ENCODE results near the gene CASTOR1.
A peak's percentile ranks its signal among the peaks of the same experiment; 100 is the strongest.

The CASTOR1 gene

GRCh38 chr22:30262112-30262511, 27.2 kb downstream of the CASTOR1 start:
- no peak for DNase-seq

- no peak for DNase-seq
These were observed 28.2 kb downstream of the CASTOR1 start for GRCh38 chr22:30261134-30261533.

- no peak for DNase-seq
These were observed 28.6 kb downstream of the CASTOR1 start for GRCh38 chr22:30260682-30261081.

GRCh38 chr22:30260276-30260675, 29.0 kb downstream of the CASTOR1 start:
- no peak for DNase-seq

- DNase-seq: no peak
These were observed 35.0 kb downstream of the CASTOR1 start for GRCh38 chr22:30254314-30254713.

- DNase-seq: peak; percentile 83
These were observed 36.0 kb downstream of the CASTOR1 start for GRCh38 chr22:30253205-30253852.

- DNase-seq: no peak
These were observed 36.7 kb downstream of the CASTOR1 start for GRCh38 chr22:30252411-30253204.

- DNase-seq: no peak
These were observed 37.6 kb downstream of the CASTOR1 start for GRCh38 chr22:30251711-30252110.

GRCh38 chr22:30250661-30251267, 38.5 kb downstream of the CASTOR1 start:
- no peak for DNase-seq

- no peak for DNase-seq
These were observed 39.2 kb downstream of the CASTOR1 start for GRCh38 chr22:30250039-30250565.

GRCh38 chr22:30249049-30250038, 40.0 kb downstream of the CASTOR1 start:
- no peak for DNase-seq

- no peak for DNase-seq
These were observed 40.8 kb downstream of the CASTOR1 start for GRCh38 chr22:30248484-30248883.

GRCh38 chr22:30247974-30248373, 41.3 kb downstream of the CASTOR1 start:
- DNase-seq: no peak

- DNase-seq: no peak
These were observed 41.7 kb downstream of the CASTOR1 start for GRCh38 chr22:30247561-30247960.

- DNase-seq: no peak
These were observed 42.4 kb downstream of the CASTOR1 start for GRCh38 chr22:30246814-30247376.

GRCh38 chr22:30245985-30246813, 43.1 kb downstream of the CASTOR1 start, which contains the start of gene LIF:
LIF (minus strand) TSS chr22:30246759; CDS start chr22:30246695, 64 bp downstream.
- peak; percentile 24 for DNase-seq

- no peak for DNase-seq
These were observed 43.9 kb downstream of the CASTOR1 start for GRCh38 chr22:30245181-30245984.

- no peak for DNase-seq
These were observed 44.7 kb downstream of the CASTOR1 start for GRCh38 chr22:30244641-30245040.

GRCh38 chr22:30244066-30244465, 45.2 kb downstream of the CASTOR1 start:
- no peak for DNase-seq

GRCh38 chr22:30243661-30244060, 45.6 kb downstream of the CASTOR1 start:
- no peak for DNase-seq

Data from NCI-H82 (cell line).